DMS153 treated with DMSO at 0.1 percent for 48 hours (cell line): Measurements from ENCODE around the gene ACTRT2.

Experiments
- DNase-seq: peaks from one replicate; lab custom pipeline; 2025; ENCODE audit not compliant: unreplicated experiment; lab: John Stamatoyannopoulos, UW

ACTRT2 gene

GRCh38 chr1:3002349-3003038, 18.8 kb upstream of the ACTRT2 start:
- DNase-seq = no peak

- DNase-seq = no peak
Observed at GRCh38 chr1:3003039-3003940, 18.0 kb upstream of the ACTRT2 start.

GRCh38 chr1:3003941-3004270, 17.4 kb upstream of the ACTRT2 start:
- DNase-seq = no peak

- DNase-seq = no peak
Observed at GRCh38 chr1:3004285-3005205, 16.7 kb upstream of the ACTRT2 start.

- DNase-seq = no peak
Observed at GRCh38 chr1:3005771-3006170, 15.5 kb upstream of the ACTRT2 start.

GRCh38 chr1:3007298-3008147, 13.7 kb upstream of the ACTRT2 start:
- DNase-seq = no peak

GRCh38 chr1:3009021-3009420, 12.2 kb upstream of the ACTRT2 start:
- no peak for DNase-seq

- DNase-seq = no peak
Observed at GRCh38 chr1:3009556-3009955, 11.7 kb upstream of the ACTRT2 start.

GRCh38 chr1:3011127-3011526, 10.1 kb upstream of the ACTRT2 start:
- no peak for DNase-seq

- DNase-seq = no peak
Observed at GRCh38 chr1:3011631-3012455, 9.4 kb upstream of the ACTRT2 start.

- DNase-seq = peak; percentile 26
Observed at GRCh38 chr1:3012456-3013291, 8.6 kb upstream of the ACTRT2 start.

- DNase-seq = no peak
Observed at GRCh38 chr1:3013371-3014049, 7.8 kb upstream of the ACTRT2 start.

GRCh38 chr1:3014050-3014440, 7.2 kb upstream of the ACTRT2 start:
- no peak for DNase-seq

GRCh38 chr1:3014443-3015268, 6.6 kb upstream of the ACTRT2 start:
- no peak for DNase-seq

- DNase-seq = no peak
Observed at GRCh38 chr1:3015269-3015635, 6.0 kb upstream of the ACTRT2 start.

- DNase-seq = no peak
Observed at GRCh38 chr1:3015744-3016143, 5.5 kb upstream of the ACTRT2 start.

- DNase-seq = no peak
Observed at GRCh38 chr1:3016641-3017439, 4.4 kb upstream of the ACTRT2 start.
